ENCODE data around the gene RIN3. TPM values are rescaled to one million over a fixed set of nuclear protein-coding genes. Genes with fewer than 3 reads are reported as not detected.

Gene RIN3
- total RNA-seq, 1 experiment from 2014 or later = 14.8 TPM

DNA sequence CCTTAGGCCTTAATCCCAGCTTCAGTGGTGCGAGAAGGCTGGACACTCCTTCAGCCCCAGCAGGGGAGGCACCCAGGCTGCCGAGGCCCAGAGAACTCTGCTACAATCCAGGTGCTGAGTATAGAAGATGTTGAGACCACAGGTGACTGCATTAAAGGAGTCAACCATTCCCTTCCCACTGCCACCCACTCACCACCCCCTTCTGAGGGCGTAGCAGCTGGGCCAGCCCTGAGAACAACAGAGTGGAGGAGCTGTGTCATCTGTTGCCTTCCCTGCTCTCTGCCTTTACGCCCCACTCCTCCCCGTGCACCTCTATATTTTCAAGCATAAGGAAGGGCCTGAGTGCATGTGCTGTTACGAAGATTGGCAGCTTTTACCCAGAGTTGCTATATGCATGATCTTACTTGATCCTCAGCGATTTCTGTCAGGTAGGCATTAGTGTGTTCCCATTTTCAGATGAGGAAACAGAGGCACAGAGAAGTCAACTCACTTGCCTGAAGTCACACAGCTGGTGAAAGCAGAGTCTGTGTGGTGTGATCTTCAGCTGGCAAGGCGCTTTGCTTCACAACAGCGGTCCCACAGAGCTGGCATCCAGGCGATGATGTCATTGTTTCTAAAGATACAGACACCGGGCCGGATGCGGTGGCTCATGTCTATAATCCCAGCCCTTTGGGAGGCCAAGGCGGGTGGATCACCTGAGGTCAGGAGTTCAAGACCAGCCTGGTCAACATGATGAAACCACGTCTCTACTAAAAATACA, 46.7 kb downstream of the RIN3 start:
- H3K79me2 ChIP-seq (ENCODE audit: low read depth) = peaks cover 27% of the 10 kb centered on the region; the same call in 1 of the 2 replicates
- no peaks in the 10 kb centered on the region for H3K27me3 ChIP-seq (ENCODE audit: insufficient read depth, low read depth)
- no peaks in the 10 kb centered on the region for H3K9me3 ChIP-seq (ENCODE audit: insufficient read depth, low read depth)
- BruUV-seq (replicated peaks) = no TSS peak
- peaks cover 37% of the 10 kb centered on the region for H3K4me1 ChIP-seq (replicated peaks; ENCODE audit: insufficient read depth)
- CTCF ChIA-PET = no interaction called here
- no peaks in the 10 kb centered on the region for H3K9me2 ChIP-seq (ENCODE audit: insufficient read depth)
- peaks cover 25% of the 10 kb centered on the region for H3F3A ChIP-seq (ENCODE audit: insufficient read depth, low read depth)
- peaks cover 3% of the 10 kb centered on the region; the same call in 1 of the 2 replicates for H3K36me3 ChIP-seq (ENCODE audit: low read depth)
- no peak overlapping the region for H3K27ac ChIP-seq
- TF ChIP-seq EZH2 (IDR thresholded peaks at IDR 0.05; ENCODE audit: low read depth) = no peak
- TF ChIP-seq, protein P1, sequence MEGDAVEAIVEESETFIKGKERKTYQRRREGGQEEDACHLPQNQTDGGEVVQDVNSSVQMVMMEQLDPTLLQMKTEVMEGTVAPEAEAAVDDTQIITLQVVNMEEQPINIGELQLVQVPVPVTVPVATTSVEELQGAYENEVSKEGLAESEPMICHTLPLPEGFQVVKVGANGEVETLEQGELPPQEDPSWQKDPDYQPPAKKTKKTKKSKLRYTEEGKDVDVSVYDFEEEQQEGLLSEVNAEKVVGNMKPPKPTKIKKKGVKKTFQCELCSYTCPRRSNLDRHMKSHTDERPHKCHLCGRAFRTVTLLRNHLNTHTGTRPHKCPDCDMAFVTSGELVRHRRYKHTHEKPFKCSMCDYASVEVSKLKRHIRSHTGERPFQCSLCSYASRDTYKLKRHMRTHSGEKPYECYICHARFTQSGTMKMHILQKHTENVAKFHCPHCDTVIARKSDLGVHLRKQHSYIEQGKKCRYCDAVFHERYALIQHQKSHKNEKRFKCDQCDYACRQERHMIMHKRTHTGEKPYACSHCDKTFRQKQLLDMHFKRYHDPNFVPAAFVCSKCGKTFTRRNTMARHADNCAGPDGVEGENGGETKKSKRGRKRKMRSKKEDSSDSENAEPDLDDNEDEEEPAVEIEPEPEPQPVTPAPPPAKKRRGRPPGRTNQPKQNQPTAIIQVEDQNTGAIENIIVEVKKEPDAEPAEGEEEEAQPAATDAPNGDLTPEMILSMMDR (conservative IDR thresholded peaks at IDR 0.05) = no peak
- no peak overlapping the region for H2AFZ ChIP-seq
- no peak overlapping the region for H3K4me2 ChIP-seq
- POLR2A ChIA-PET (ENCODE audit: unreplicated experiment) = no interaction called here
- intact Hi-C loops (cut with micrococcal nuclease; ENCODE audit: unreplicated experiment) = no loop called here
- H3K4me3 ChIP-seq = no peak overlapping the region
- no peak for DNase-seq
- no peaks in the 10 kb centered on the region for H4K20me1 ChIP-seq (ENCODE audit: insufficient read depth)

DNA sequence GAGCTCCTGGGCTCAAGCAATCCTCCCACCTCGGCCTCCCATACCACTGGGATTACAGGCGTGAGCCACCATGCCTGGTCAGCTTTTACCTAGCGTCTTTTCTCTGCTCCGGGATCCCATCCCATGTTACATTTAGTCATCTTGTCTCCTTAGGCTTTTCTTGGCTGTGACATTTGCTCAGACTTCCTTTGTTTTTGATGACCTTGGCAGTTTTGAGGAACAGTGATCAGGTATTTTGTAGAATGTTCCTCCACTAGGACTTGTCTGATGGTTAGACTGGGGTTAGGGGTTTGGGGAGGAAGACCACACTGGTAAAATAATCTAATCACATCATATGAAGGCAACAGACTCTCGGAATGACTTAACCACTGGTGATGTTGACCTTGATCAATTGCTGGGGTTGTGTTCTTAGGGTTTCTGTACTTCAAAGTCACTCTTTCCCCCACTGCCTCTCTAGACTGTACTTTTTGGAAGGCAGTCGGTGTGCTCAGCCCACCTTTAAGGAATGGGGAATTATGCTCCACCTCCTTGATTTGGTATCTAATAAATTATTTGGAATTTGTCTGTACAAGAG, 48.4 kb downstream of the RIN3 start:
- Histone ChIP-seq H3K27ac (no peak overlapping the region), H3K36me3 (ENCODE audit: low read depth) (peaks cover 11% of the 10 kb centered on the region), H3K4me1 (replicated peaks; ENCODE audit: insufficient read depth) (peaks cover 52% of the 10 kb centered on the region), H3K9me3 (ENCODE audit: insufficient read depth, low read depth) (no peaks in the 10 kb centered on the region; the same call in 1 of the 2 replicates), H3K4me2 (no peak overlapping the region), H3F3A (ENCODE audit: insufficient read depth, low read depth) (peaks cover 37% of the 10 kb centered on the region), H2AFZ (no peak overlapping the region), H3K79me2 (ENCODE audit: low read depth) (peaks cover 38% of the 10 kb centered on the region), H3K27me3 (ENCODE audit: insufficient read depth, low read depth) (no peaks in the 10 kb centered on the region), H3K4me3 (no peak overlapping the region), H4K20me1 (ENCODE audit: insufficient read depth) (no peaks in the 10 kb centered on the region), H3K9me2 (ENCODE audit: insufficient read depth) (no peaks in the 10 kb centered on the region)
- DNase-seq = no peak
- no peak for TF ChIP-seq EZH2 (IDR thresholded peaks at IDR 0.05; ENCODE audit: low read depth)
- TF ChIP-seq, protein P1 (conservative IDR thresholded peaks at IDR 0.05) = no peak
- BruUV-seq (replicated peaks) = no TSS peak
- CTCF ChIA-PET = no interaction called here
- POLR2A ChIA-PET (ENCODE audit: unreplicated experiment) = interaction anchor here (0.6 kb wide), 1 partner anchor 344 kb away, joined by 14 read pairs; no protein-coding TSS in a partner anchor
- intact Hi-C loops (cut with micrococcal nuclease; ENCODE audit: unreplicated experiment) = no loop called here

DNA sequence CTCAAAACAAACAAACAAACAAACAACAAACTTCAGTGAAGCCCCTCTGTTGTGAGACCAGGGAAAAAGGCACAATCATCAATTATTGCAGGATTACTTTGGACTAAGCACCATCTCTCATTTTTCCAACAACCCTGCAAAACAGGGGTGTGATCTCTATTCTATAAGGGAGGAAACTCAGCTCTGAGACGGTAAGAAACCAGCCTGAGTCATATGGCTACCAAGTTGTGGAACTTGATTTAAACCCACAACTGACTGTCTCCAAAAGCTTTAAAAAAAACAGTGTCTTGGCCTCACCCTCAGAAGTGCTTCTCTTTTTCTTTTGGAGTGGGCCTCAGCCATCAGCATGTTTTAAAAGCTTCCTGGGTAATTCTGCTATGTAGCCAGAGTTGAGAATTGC, 49.8 kb downstream of the RIN3 start:
- no peaks in the 10 kb centered on the region for H3K9me2 ChIP-seq (ENCODE audit: insufficient read depth)
- BruUV-seq (replicated peaks) = no TSS peak
- H3K4me2 ChIP-seq = peak overlapping the region; percentile 70
- H4K20me1 ChIP-seq (ENCODE audit: insufficient read depth) = no peaks in the 10 kb centered on the region
- H3K79me2 ChIP-seq (ENCODE audit: low read depth) = peaks cover 42% of the 10 kb centered on the region
- peaks cover 52% of the 10 kb centered on the region for H3K4me1 ChIP-seq (replicated peaks; ENCODE audit: insufficient read depth)
- no peak overlapping the region for H3K4me3 ChIP-seq
- no peak overlapping the region for H2AFZ ChIP-seq
- H3K36me3 ChIP-seq (ENCODE audit: low read depth) = peaks cover 10% of the 10 kb centered on the region
- POLR2A ChIA-PET (ENCODE audit: unreplicated experiment) = no interaction called here
- H3K27ac ChIP-seq = peak overlapping the region; percentile 87
- DNase-seq = peak; percentile 5 to 76
- TF ChIP-seq, protein P1 (conservative IDR thresholded peaks at IDR 0.05) = no peak
- no peak for TF ChIP-seq EZH2 (IDR thresholded peaks at IDR 0.05; ENCODE audit: low read depth)
- H3K9me3 ChIP-seq (ENCODE audit: insufficient read depth, low read depth) = no peaks in the 10 kb centered on the region; the same call in 1 of the 2 replicates
- H3F3A ChIP-seq (ENCODE audit: insufficient read depth, low read depth) = peaks cover 37% of the 10 kb centered on the region
- intact Hi-C loops (cut with micrococcal nuclease; ENCODE audit: unreplicated experiment) = no loop called here
- no peaks in the 10 kb centered on the region for H3K27me3 ChIP-seq (ENCODE audit: insufficient read depth, low read depth)
- CTCF ChIA-PET = interaction anchor here (0.6 kb wide), 1 partner anchor 525 kb away, joined by 6 read pairs; no protein-coding TSS in a partner anchor
